Epidermal melanocyte (primary cell): Measurements from ENCODE around the gene RPL36AL.
"Not testable (repeated sequence)": the region's sequence is repeated elsewhere in the genome, so short reads cannot be mapped to it uniquely, and the experiment has no call there.

Source experiments
- DNase-seq: peaks from one replicate; pipeline ENCODE4 v3.0.0; 2011; ENCODE audit warnings: low spot score; ENCODE audit not compliant: insufficient read length

Gene RPL36AL

GRCh38 chr14:49620182-49621113 lies at the start of gene RPL36AL, which contains the start of gene MGAT2:
TSS of gene RPL36AL (minus strand) at chr14:49620626. CDS start at chr14:49619104, 1,522 bp downstream.
TSS of gene MGAT2 (plus strand) at chr14:49620799. CDS start at chr14:49621269, 470 bp downstream.
- peak; percentile 98 for DNase-seq

- no peak for DNase-seq
Observed at GRCh38 chr14:49659526-49660455, 39.4 kb upstream of the RPL36AL start.

GRCh38 chr14:49657500-49657899 lies 37.1 kb upstream of the RPL36AL start:
- not testable (repeated sequence) for DNase-seq

- no peak for DNase-seq
Observed at GRCh38 chr14:49654511-49654910, 34.1 kb upstream of the RPL36AL start.

- no peak for DNase-seq
Observed at GRCh38 chr14:49653508-49653907, 33.1 kb upstream of the RPL36AL start.

GRCh38 chr14:49642163-49642562 lies 21.7 kb upstream of the RPL36AL start:
- no peak for DNase-seq

GRCh38 chr14:49641697-49642129 lies 21.3 kb upstream of the RPL36AL start:
- no peak for DNase-seq

GRCh38 chr14:49640540-49641417 lies 20.4 kb upstream of the RPL36AL start:
- no peak for DNase-seq

- DNase-seq = no peak
Observed at GRCh38 chr14:49637534-49638078, 17.2 kb upstream of the RPL36AL start.

GRCh38 chr14:49636866-49637265 lies 16.4 kb upstream of the RPL36AL start:
- DNase-seq = no peak

- peak; percentile 44 for DNase-seq
Observed at GRCh38 chr14:49634547-49635334, 14.3 kb upstream of the RPL36AL start, which contains the start of gene DNAAF2. TSS of gene DNAAF2 (minus strand) at chr14:49635244. CDS start at chr14:49635149, 95 bp downstream.

GRCh38 chr14:49633640-49634546 lies 13.5 kb upstream of the RPL36AL start:
- DNase-seq = peak; percentile 75

- no peak for DNase-seq
Observed at GRCh38 chr14:49623941-49624839, 3.8 kb upstream of the RPL36AL start.

GRCh38 chr14:49623387-49623786 lies 3.0 kb upstream of the RPL36AL start:
- no peak for DNase-seq

- DNase-seq = no peak
Observed at GRCh38 chr14:49622022-49622607, 1.7 kb upstream of the RPL36AL start.

- no peak for DNase-seq
Observed at GRCh38 chr14:49621114-49621881, 872 bp upstream of the RPL36AL start.
